CD14-positive monocyte (primary cell): ENCODE results near the gene MORN5. TPM values are rescaled to one million over a fixed set of nuclear protein-coding genes. Genes with fewer than 3 reads are reported as not detected.
A peak's percentile ranks its signal among the peaks of the same experiment; 100 is the strongest.

ENCODE experiments used
- DNase-seq, 3 donors: peaks; one replicate each; pipeline ENCODE4 v3.0.0-alpha.2; 2011 to 2022
- H2AFZ ChIP-seq: 2 replicates; pipeline ENCODE4 v1.6.0; 2012; ENCODE audit warnings: mild to moderate bottlenecking, low read depth, low read length, inconsistent platforms; ENCODE audit not compliant: insufficient read depth, poor library complexity, severe bottlenecking
- H3K27ac ChIP-seq, 2 donors: 1 replicate in 1 of 2; 2 replicates in 1 of 2; pipeline ENCODE4 v1.5.1; 2012 to 2013; ENCODE audit warnings: low read length in 2 of 2, control low read depth in 1 of 2, inconsistent platforms in 1 of 2, low read depth in 1 of 2, mild to moderate bottlenecking in 1 of 2
- H3K27me3 ChIP-seq, 2 donors: one replicate each; pipeline versions ENCODE4 v1.6.0 to v1.6.1; 2011 to 2013; ENCODE audit warnings: low read length in 2 of 2; ENCODE audit not compliant: control insufficient read depth in 2 of 2, insufficient read depth in 2 of 2
- H3K36me3 ChIP-seq, 2 donors: replicated peaks in 1 of 2; 1 replicate in 1 of 2; 2 replicates in 1 of 2; pipeline versions ENCODE4 v1.5.1 to v1.6.1; 2012 to 2013; ENCODE audit warnings: low read length in 2 of 2, control low read depth in 1 of 2, inconsistent platforms in 1 of 2, mild to moderate bottlenecking in 1 of 2; ENCODE audit not compliant: insufficient read depth in 2 of 2, control insufficient read depth in 1 of 2
- H3K4me1 ChIP-seq, 2 donors: 1 replicate in 1 of 2; 2 replicates in 1 of 2; pipeline versions ENCODE4 v1.5.1 to v1.6.1; 2012 to 2013; ENCODE audit warnings: low read length in 2 of 2, control low read depth in 1 of 2, inconsistent platforms in 1 of 2, mild to moderate bottlenecking in 1 of 2, moderate library complexity in 1 of 2; ENCODE audit not compliant: insufficient read depth in 2 of 2, control insufficient read depth in 1 of 2
- H3K4me2 ChIP-seq: replicated peaks from 2 replicates; pipeline ENCODE3; 2012; ENCODE audit warnings: low read length, moderate library complexity, mild to moderate bottlenecking; ENCODE audit not compliant: poor library complexity, severe bottlenecking; ENCODE audit errors: extremely low read depth
- H3K4me3 ChIP-seq, 3 experiments: fragments of 200-600 bp in 1 of 3; sonication (generic) in 1 of 3; replicated peaks in 1 of 3; 1 replicate in 2 of 3; 2 replicates in 1 of 3; pipeline ENCODE4 v1.5.1; 2011 to 2013; ENCODE audit warnings: low read length in 3 of 3, mild to moderate bottlenecking in 3 of 3, control low read depth in 2 of 3, low read depth in 2 of 3, inconsistent platforms in 1 of 3, moderate library complexity in 1 of 3
- H3K79me2 ChIP-seq: 2 replicates; pipeline ENCODE4 v1.6.0; 2012; ENCODE audit warnings: mild to moderate bottlenecking, control low read depth, inconsistent platforms, low read length, moderate library complexity; ENCODE audit not compliant: insufficient read depth
- H3K9ac ChIP-seq: 2 replicates; pipeline ENCODE4 v1.6.0; 2017; ENCODE audit warnings: low read length, mild to moderate bottlenecking; ENCODE audit not compliant: insufficient read depth, poor library complexity, severe bottlenecking
- H3K9me3 ChIP-seq, 2 donors: replicated peaks in 1 of 2; 1 replicate in 1 of 2; 2 replicates in 1 of 2; pipeline versions ENCODE4 v1.5.1 to v1.6.1; 2012 to 2013; ENCODE audit warnings: low read length in 2 of 2, control low read depth in 1 of 2; ENCODE audit not compliant: control insufficient read depth in 1 of 2, insufficient read depth in 1 of 2
- H4K20me1 ChIP-seq: 2 replicates; pipeline ENCODE4 v1.6.0; 2012; ENCODE audit warnings: mild to moderate bottlenecking, low read length, control low read depth, moderate library complexity; ENCODE audit not compliant: insufficient read depth
- H3K27ac Mint-ChIP-seq, 7 donors: one replicate each; pipeline ENCODE4 v1.8.0; 2020; ENCODE audit warnings: mild to moderate bottlenecking in 7 of 7, mixed read lengths in 7 of 7, moderate library complexity in 6 of 7, inconsistent platforms in 2 of 7
- H3K27me3 Mint-ChIP-seq, 3 donors: one replicate each; pipeline ENCODE4 v1.8.0; 2021 to 2022; ENCODE audit warnings: low read depth in 3 of 3, mild to moderate bottlenecking in 3 of 3, mixed read lengths in 3 of 3, moderate library complexity in 3 of 3, inconsistent platforms in 1 of 3
- H3K36me3 Mint-ChIP-seq, 2 donors: one replicate each; pipeline ENCODE4 v1.8.0; 2020; ENCODE audit warnings: mixed read lengths in 2 of 2, inconsistent platforms in 1 of 2, mild to moderate bottlenecking in 1 of 2
- H3K4me1 Mint-ChIP-seq: one replicate; pipeline ENCODE4 v1.8.0; 2020; ENCODE audit warnings: mild to moderate bottlenecking, mixed read lengths
- H3K4me3 Mint-ChIP-seq, 2 donors: one replicate each; pipeline ENCODE4 v1.8.0; 2020; ENCODE audit warnings: mild to moderate bottlenecking in 2 of 2, mixed read lengths in 2 of 2, moderate library complexity in 1 of 2
- H3K9me3 Mint-ChIP-seq, 7 donors: one replicate each; pipeline ENCODE4 v1.8.0; 2020 to 2022; ENCODE audit warnings: mixed read lengths in 7 of 7, mild to moderate bottlenecking in 6 of 7, moderate library complexity in 6 of 7, inconsistent platforms in 2 of 7
- CTCF ChIP-seq: fragments of 200-600 bp; IDR thresholded peaks from one replicate; pipeline ENCODE4 v1.8.0; 2022; ENCODE audit warnings: antibody characterized with exemption, mild to moderate bottlenecking
- WGBS: methylation state at CpG from one replicate; pipeline ENCODE4 v1.1.5; 2013; ENCODE audit warnings: missing lambda C conversion rate; ENCODE audit not compliant: insufficient coverage; 5-methylcytosine and 5-hydroxymethylcytosine counted together
- intact Hi-C, 2 donors: fragments of 100-400 bp; cut with micrococcal nuclease; formaldehyde crosslinking; loops; one replicate each; pipeline versions ENCODE4 v1.15.0 to v1.15.1; 2023
- polyA plus RNA-seq, 3 donors: library from polyadenylated mRNA; depleted of rRNA in 1 of 3; unstranded in 2 of 3; stranded (reverse) in 1 of 3; fragments of 300-500 nt in 2 of 3; fragments of >200 nt in 1 of 3; fragmentation: Illumina TruSeq in 2 of 3; gene quantifications; 1 replicate in 2 of 3; 2 replicates in 1 of 3; pipeline ENCODE4 v1.2.3, GENCODE V29; 2012 to 2021

The MORN5 gene
- polyA plus RNA-seq, 3 donors: not detected

DNA sequence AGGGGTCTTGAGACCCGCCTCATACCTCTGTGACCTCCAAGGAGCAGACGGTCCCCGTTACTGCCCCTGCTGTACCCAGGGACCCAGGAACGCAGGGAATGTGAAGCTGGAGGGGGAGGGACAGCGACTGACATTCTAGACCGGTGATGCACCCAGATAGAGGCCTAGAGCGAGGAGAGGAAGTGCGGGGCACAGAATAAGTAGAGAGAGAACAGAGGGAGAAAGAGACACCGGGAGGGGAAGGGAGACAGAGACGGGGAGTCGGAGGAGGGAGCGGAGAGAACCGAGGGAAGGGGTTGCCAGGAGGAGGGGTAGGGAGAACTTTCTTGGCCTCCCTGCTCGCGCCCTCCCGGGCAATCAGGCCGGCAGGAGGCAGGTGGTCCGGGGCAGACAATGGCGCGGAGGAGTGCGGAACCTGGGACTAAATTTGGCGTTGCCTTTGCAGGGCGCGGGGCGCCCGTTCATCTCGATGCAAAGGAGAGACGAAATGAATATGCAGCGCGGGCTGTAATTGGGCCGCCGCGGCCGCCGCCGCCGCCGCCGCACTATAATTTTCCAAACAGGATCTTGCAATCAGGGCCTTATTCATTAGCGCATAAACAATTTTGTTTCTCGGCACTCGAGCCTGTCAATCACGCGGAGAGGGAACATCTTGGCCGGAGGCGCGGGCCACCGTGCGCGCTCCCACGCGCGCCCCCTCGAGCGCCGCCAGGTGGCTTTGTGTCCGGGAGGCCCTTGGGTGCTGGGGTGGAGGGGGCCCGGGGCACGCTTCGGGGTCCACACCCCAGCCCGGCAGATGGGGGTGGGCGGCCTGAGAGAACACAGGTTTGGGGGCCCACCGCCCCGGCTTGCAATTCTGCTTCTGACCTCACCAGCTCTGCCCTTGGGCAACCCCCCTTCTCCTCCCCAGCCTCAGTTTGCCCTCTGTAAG is 33.1 kb upstream of the MORN5 start:
- no peak overlapping the region for H3K9ac ChIP-seq
- H3K36me3 ChIP-seq: no peaks in the 10 kb centered on the region
- no peak overlapping the region for H3K4me3 ChIP-seq
- WGBS: 2% methylated on average over 54 of the region's 64 CpGs
- peak overlapping the region; percentile 60 to 86 for H3K4me3 Mint-ChIP-seq
- no peaks in the 10 kb centered on the region for H3K36me3 Mint-ChIP-seq
- no peak for DNase-seq
- peak overlapping the region in 1 of 7 donors; percentile 5 for H3K27ac Mint-ChIP-seq
- intact Hi-C loops: loop anchor here (5.0 to 10.0 kb wide), 3 partner anchors 326 to 688 kb away; no protein-coding TSS in a partner anchor
- TF ChIP-seq CTCF: no peak
- H3K27ac ChIP-seq: no peak overlapping the region
- H3K4me2 ChIP-seq: peak overlapping the region; percentile 26
- no peaks in the 10 kb centered on the region for H3K79me2 ChIP-seq
- peaks cover 0 to 5% of the 10 kb centered on the region in 2 donors for H3K9me3 ChIP-seq
- peaks cover 38 to 50% (median 43%) of the 10 kb centered on the region in 3 donors for H3K27me3 Mint-ChIP-seq
- H3K27me3 ChIP-seq: peaks cover 18 to 31% of the 10 kb centered on the region in 2 donors
- peaks cover 0 to 4% (median 1%) of the 10 kb centered on the region in 7 donors for H3K9me3 Mint-ChIP-seq
- H3K4me1 Mint-ChIP-seq: peaks cover 12% of the 10 kb centered on the region
- H4K20me1 ChIP-seq: no peaks in the 10 kb centered on the region
- H2AFZ ChIP-seq: peak overlapping the region; percentile 35
- H3K4me1 ChIP-seq: peaks cover 4 to 9% of the 10 kb centered on the region in 2 donors

GRCh38 chr9:122127396-122127798 is 32.3 kb upstream of the MORN5 start:
- Histone ChIP-seq H3K79me2 (no peaks in the 10 kb centered on the region), H3K36me3 (no peaks in the 10 kb centered on the region), H3K27ac (no peak overlapping the region), H3K27me3 (peaks cover 18 to 34% of the 10 kb centered on the region in 2 donors), H3K9me3 (peaks cover 0 to 5% of the 10 kb centered on the region in 2 donors), H3K4me3 (no peak overlapping the region), H4K20me1 (no peaks in the 10 kb centered on the region), H2AFZ (no peak overlapping the region), H3K9ac (no peak overlapping the region), H3K4me1 (peaks cover 4 to 9% of the 10 kb centered on the region in 2 donors), H3K4me2 (no peak overlapping the region)
- intact Hi-C loops: loop anchor here (5.0 to 10.0 kb wide), 3 partner anchors 325 to 687 kb away; no protein-coding TSS in a partner anchor
- Mint-ChIP-seq H3K9me3 (peaks cover 0 to 4% (median 1%) of the 10 kb centered on the region in 7 donors), H3K36me3 (no peaks in the 10 kb centered on the region), H3K27ac (peak overlapping the region in 1 of 7 donors; percentile 16), H3K27me3 (peaks cover 38 to 56% (median 47%) of the 10 kb centered on the region in 3 donors), H3K4me1 (peaks cover 12% of the 10 kb centered on the region), H3K4me3 (peak overlapping the region in 1 of 2 donors; percentile 68)
- 93% methylated on average over 8 of the region's 10 CpGs for WGBS
- no peak for DNase-seq
- TF ChIP-seq CTCF: no peak
